K562 (cell line): Measurements from ENCODE around the gene SPAG9.

Source experiments
- HMG20A ChIP-seq: fragments of 450-650 bp; formaldehyde crosslinking; conservative IDR thresholded peaks from 2 replicates; pipeline ENCODE4 v1.4.0; 2020; ENCODE audit warnings: mild to moderate bottlenecking, mixed read lengths
- HMG20B ChIP-seq: fragments of 250-450 bp; sonication (Bioruptor Pico); IDR thresholded peaks from 2 replicates; pipeline ENCODE4 v1.5.0; 2021; ENCODE audit warnings: mild to moderate bottlenecking
- MAFK ChIP-seq: IDR thresholded peaks from 2 replicates; pipeline ENCODE4 v1.6.1; 2011; ENCODE audit warnings: low read length, improper control_type of control experiment
- POLR2A ChIP-seq: fragments of 450-650 bp; conservative IDR thresholded peaks from 2 replicates; pipeline ENCODE4 v1.6.1; 2016
- SNAPC5 ChIP-seq: fragments of 250-450 bp; sonication (Bioruptor Pico); IDR thresholded peaks from 2 replicates; pipeline ENCODE4 v1.8.0; 2021; ENCODE audit warnings: moderate library complexity, mild to moderate bottlenecking, inconsistent platforms
- TAF15 ChIP-seq: fragments of 200-400 bp; formaldehyde crosslinking; IDR thresholded peaks from 2 replicates; pipeline ENCODE4 v1.6.1; 2017; ENCODE audit warnings: mild to moderate bottlenecking, low read depth, low read length, moderate library complexity

- TF ChIP-seq HMG20B (no peak), POLR2A (no peak), MAFK (no peak), HMG20A (CRISPR knock-in tag) (no peak), SNAPC5 (CRISPR knock-in tag) (no peak), TAF15 (no peak)
Observed at GRCh38 chr17:50946223-50946890, 174.3 kb downstream of the SPAG9 start.
